ENCODE results near the gene MATK.
"Not testable (repeated sequence)": the region's sequence is repeated elsewhere in the genome, so short reads cannot be mapped to it uniquely, and the experiment has no call there.

MATK gene

DNA sequence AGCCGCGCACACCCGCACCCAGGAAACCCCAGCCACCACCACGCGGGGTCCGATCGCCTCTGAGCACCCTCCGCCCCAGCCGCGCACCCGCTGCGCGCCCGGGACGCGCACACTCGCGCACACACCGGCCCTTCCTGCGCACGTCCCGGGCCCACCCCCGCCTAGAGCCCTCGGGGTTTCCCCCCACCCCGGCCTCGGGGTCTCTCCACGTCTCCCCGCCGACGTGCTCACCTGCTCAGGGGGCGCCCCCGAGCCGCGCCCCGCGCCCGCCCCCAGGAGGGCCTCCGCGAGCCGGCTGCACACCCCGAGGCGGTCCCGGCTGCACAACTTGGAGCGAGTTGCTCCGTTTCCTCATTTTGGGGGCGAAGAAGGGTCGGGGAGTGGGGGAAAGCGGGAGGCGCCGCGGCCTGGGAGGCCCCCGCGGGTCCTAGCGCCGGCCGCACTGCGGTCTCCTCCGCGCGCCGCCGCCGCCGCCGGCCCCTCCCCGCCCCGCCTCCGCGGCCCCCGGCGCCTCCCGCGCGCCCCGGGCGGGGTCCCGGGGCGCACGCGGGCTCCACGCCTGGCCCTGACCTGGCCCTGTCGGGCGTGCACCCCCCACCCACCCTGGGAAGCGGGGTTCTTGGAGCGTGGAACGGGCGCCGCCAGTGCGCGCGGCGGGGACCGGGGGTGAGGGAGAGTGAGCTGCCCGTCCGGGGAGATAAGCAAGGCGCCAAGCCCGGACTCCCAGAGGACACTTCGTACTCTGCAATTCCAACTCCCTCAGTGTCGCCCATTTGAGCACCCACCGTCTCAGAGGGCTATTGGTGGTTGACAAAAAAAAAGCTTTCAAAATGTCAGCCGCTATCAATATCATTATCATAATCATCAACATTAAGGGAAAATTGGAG lies at the start of gene MATK:
Gene MATK (minus strand): TSS at position 444 of the 887 bp plus-strand sequence. CDS start 1,246 bp downstream, outside the sequence.
- no peak for DNase-seq

DNA sequence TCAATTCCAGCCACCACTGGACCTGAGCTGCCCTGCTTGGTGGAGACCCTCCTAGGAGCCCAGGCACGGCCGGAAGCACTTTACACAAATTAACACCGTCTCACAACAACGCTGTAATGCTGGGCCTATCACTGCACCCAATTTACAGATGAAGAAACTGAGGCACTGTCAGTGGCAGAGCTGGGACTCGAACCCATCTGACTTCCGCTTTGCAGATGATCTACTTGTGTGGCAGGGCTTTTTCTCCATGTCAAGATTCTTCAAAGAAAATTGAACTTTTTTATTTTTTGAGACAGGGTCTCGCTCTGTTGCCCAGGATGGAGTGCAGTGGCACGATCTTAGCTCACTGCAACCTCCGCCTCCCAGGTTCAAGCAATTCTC lies 48.9 kb upstream of the MATK start:
- no peak for DNase-seq

- DNase-seq = no peak
Observed at GRCh38 chr19:3834349-3835054, 48.3 kb upstream of the MATK start.

GRCh38 chr19:3833578-3834348 lies 47.6 kb upstream of the MATK start:
- no peak for DNase-seq

DNA sequence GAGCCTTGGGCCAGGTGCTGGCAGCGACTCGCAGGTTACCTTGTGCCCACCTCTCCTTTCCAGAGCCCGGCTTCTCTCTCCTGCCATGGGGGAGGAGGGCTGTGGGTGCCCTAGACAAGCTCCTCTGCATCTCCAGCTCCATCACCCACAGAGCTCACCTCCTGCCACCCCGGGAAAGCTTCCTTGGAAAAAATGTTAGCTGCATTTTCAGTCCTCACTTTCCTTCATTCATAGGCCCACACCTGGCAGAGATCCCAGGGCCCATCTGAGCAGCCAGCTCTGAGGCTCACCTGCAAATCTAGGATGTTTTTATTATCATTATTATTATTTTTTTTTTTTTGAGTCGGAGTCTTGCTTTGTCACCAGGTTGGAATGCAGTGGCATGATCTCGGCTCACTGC lies 45.8 kb upstream of the MATK start:
- DNase-seq = no peak

DNA sequence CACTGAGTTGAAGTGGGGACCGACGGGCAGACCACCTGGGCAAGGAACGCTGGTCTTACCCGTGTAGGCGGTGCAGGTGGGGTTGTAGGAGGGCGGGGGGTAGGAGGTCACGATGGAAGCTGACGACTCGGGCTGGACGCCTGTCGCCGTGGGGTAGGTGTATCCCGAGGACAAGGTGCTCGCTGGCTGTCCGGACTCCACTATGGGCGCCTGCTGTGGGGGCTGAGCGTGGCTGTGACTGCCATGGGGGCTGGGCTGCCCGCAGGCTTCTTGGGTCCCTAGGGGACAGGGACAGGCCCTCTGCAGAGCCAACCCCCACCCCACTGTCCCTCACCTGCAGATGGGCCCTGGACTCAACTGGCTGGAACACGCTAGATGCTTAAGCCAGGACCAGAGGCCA lies 45.4 kb upstream of the MATK start:
- DNase-seq = no peak

DNA sequence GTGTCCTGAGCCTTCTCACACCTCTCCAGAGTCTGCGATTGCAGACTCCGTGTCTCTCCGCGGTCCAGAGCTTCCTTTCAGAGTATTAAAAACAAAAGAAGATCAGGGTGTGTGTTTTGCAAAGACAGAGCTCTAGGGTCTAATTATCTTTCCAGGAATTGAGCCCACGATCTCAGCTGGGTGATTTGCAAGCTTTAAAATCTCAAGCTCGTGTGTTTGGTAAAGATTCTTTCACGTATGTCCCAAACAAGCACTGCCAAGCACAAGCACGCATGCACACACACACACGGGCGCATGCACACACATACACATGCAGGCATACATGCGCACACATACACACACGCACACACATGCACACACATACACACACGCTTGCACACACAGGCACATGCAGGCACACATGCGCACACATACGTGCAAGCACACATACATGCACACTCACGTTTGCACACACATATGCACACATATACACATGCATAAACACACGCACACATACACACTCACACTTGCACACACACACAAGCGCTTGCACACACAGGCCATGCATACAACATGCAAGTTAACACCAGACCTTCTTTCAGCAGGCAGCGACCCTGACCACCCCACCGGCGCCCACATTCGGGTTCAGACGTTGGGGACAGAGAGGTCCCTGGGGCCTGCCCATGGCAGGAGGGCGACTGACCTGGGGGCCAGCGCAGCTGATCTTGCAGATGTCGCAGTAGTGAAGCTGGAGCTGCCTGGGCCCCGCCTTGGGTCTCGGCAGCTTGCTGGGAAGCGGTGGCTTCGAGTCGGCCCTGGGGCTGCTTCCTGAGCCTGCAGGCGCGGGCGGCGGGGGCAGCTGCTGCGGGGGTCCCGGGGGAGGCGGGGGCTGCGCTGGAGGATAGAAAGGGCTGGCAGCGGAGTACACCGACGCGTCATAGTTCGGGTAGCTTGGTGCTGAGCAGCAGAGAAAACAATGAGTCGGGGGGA lies 44.7 kb upstream of the MATK start:
- DNase-seq = no peak

GRCh38 chr19:3827306-3827705 lies 41.1 kb upstream of the MATK start:
- DNase-seq = no peak

DNA sequence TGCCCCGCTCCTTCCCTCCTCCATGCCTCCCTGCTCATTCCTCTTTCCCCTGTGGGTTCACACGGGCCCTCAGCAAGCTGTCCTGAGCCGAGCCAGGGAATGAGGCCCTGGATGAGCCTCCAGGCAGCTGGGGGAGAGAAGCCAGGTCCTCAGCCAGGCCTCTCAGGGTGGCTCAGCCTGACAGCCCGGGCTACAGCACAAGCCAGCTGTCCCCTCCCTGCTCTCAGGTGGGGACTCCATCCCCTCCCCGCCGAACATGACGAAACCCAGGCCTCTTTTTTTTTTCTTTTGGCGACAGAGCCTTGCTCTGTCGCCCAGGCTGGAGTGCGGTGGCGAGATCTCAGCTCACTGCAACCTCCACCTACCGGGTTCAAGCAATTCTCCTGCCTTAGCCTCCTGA lies 40.0 kb upstream of the MATK start:
- DNase-seq = no peak

DNA sequence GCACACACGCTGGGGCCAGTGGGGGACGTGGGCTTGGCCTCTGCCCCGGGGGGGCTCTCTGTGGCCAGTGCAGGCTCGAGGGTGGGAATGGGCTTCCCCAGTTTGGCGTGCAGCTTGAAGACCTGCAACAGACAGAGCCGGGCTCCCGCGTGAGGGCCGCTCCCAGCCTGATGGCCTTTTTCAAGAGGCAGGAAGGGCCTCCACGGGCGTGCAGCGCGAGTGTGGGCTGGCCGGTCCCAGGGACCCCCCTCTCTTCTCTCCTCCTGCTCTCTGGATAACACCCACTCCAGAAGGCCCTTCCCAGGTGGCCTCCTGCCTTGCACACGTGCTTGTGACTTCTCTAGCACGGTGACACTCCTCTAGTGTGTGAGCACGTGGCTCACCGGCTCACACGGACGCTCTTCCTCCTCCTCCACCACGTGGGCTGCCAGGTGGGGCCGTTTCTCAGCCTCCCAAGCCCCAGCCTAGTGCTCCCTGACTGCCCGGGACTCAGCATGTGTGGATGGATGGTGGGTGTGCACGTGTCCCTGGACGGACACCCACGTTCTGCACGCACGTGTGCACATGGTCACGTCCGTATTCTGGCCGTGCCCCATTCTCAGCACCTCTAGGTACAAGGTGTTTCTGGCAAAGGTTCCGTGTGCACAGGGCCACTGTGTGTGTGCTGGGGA lies 39.2 kb upstream of the MATK start:
- DNase-seq = no peak

- no peak for DNase-seq
Observed at GRCh38 chr19:3823350-3823713, 37.2 kb upstream of the MATK start.

DNA sequence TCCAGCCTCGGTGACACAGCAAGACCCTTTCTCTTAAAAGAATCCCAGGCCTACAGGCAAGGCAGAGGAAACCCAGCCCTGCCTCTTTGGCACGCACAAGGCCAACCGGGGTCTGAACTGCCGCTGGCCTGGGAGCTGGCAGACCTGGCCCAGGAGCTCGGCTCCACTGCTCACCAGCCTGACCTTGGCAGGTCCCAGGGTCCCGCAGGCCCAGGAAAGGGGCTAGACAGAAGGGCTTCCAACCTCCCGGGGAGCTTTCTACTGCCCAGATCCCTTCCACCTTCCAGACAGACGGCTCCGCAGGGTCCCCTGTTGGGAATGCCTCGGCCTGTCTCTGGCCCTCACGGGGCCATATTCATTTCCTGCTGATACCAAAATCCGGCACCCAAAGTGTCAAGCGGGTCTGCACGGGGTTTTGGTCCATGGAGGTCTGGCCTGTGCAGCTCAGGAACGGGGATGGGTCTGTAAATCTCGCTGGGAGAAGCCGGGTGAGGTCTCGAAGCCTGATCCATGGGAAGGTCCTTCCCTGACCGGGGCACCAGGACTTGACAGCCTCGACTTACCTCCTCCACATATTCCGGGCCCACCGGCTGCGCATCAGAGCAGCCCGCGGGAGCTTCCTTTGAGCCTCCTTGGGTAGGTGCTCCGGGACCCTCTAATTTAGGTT lies 36.6 kb upstream of the MATK start:
- DNase-seq = no peak

GRCh38 chr19:3821857-3822364 lies 35.7 kb upstream of the MATK start:
- DNase-seq = peak; percentile 21 to 63 (median 33)

- no peak for DNase-seq
Observed at GRCh38 chr19:3821156-3821555, 35.0 kb upstream of the MATK start.

GRCh38 chr19:3819989-3820388 lies 33.8 kb upstream of the MATK start:
- DNase-seq = no peak

- no peak for DNase-seq
Observed at GRCh38 chr19:3818918-3819317, 32.7 kb upstream of the MATK start.

DNA sequence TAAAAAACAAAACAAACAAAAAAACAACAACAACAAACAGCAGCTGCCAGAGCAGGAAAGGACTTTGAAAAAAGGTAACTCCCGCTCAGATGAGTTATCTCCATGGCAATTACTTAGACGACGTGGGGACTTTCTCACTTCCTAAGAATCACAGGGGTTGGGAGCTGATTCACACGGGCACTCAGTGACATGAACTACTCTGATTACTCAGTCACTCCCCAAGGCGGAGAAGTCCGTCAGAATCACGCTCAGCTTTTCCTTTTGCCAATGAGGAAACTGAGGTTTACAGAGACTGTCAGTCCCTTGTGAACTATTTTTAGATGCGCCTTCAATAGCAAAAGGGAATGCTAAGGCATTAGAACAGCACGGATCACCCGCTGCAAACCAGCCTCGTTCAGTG lies 32.3 kb upstream of the MATK start:
- DNase-seq = no peak

DNA sequence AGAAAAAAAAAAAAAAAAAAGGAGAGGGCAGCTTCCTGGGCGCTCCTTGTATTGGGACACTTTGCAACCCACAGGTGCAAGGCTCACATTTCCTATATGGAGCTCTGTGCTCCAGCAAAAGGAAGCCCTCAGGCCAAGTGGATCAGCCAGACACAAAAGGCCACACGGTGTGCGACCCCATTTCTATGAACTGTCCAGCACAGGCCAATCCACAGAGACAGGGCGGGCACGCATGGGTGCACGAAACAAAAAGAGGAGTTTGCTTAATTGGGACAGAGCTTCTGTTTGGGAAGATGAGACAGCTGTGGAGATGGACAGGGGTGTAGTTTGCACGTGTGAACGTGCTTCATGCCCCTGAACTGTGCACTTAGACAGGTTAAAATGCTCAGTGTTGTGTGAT lies 31.6 kb upstream of the MATK start:
- DNase-seq = no peak

DNA sequence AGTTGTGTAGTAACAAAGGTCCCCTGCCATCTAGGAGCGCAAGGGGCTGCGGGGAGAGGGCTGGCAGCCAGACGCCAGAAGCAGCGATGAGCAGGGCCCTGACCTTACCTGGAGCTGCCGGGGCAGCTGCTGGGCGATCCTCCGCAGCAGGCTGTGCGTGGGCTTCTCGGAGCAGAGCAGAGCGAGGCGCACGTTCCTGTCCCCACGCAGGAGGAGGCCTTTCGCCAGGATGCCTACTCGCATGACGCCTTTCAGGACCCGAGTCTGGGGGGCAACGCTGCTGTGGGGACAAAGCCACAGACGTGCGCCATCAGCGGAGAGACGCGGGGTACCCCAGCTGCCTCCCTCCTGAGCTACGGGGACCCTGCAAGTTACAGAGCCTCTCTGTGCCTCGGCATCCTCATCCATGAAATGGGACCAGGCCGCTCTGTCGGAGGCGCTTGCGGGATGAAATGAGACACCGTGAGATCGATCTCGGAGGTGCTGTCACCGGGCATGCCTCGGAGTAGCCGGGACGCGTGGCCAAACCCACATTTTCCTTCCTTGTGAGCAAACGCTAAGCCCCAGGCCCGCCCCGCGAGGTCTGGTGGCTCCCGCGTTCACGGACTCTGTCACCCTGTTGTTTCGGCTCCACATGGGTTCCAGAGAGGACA lies 30.5 kb upstream of the MATK start:
- DNase-seq = no peak

DNA sequence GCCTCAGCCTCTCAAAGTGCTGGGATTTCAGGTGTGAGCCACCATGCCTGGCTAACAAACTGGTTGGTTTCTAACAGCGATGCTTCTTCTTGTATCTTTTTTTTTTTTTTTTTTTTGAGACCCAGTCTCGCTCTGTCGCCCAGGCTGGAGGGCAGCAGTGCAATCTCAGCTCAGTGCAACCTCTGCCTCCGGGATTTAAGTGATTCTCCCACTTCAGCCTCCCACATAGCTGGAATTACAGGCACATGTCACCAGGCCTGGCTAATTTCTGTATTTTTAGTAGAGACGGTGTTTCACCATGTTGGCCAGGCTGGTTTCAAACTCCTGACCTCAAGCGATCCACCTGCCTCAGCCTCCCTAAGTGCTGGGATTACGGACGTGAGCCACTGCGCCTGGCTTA lies 30.0 kb upstream of the MATK start:
- not testable (repeated sequence) for DNase-seq
